ENCODE results near the gene LEMD2. TPM values are rescaled to one million over a fixed set of nuclear protein-coding genes. Genes with fewer than 3 reads are reported as not detected.

LEMD2 gene
- total RNA-seq, 1 experiment from 2014 or later: 65.9 TPM

- intact Hi-C loops (cut with micrococcal nuclease; ENCODE audit: unreplicated experiment): no loop called here
- H3K9me2 ChIP-seq (ENCODE audit: insufficient read depth): no peaks in the 10 kb centered on the region
- H3K27ac ChIP-seq: no peak overlapping the region
- peaks cover 9% of the 10 kb centered on the region; the same call in 1 of the 2 replicates for H3F3A ChIP-seq (ENCODE audit: insufficient read depth, low read depth)
- no peak overlapping the region for H2AFZ ChIP-seq
- H3K4me3 ChIP-seq: no peak overlapping the region
- CTCF ChIA-PET: no interaction called here
- H4K20me1 ChIP-seq (ENCODE audit: insufficient read depth): no peaks in the 10 kb centered on the region
- DNase-seq: no peak
- no TSS peak for BruUV-seq (replicated peaks)
- TF ChIP-seq CTCF (conservative IDR thresholded peaks at IDR 0.05): no peak
- TF ChIP-seq EZH2 (IDR thresholded peaks at IDR 0.05; ENCODE audit: low read depth): no peak
- no peaks in the 10 kb centered on the region for H3K36me3 ChIP-seq (ENCODE audit: low read depth)
- H3K27me3 ChIP-seq (ENCODE audit: insufficient read depth, low read depth): no peaks in the 10 kb centered on the region
- POLR2A ChIA-PET (ENCODE audit: unreplicated experiment): no interaction called here
- no peaks in the 10 kb centered on the region for H3K9me3 ChIP-seq (ENCODE audit: insufficient read depth, low read depth)
- H3K79me2 ChIP-seq (ENCODE audit: low read depth): no peaks in the 10 kb centered on the region
- peaks cover 33% of the 10 kb centered on the region for H3K4me1 ChIP-seq (replicated peaks; ENCODE audit: insufficient read depth)
- no peak overlapping the region for H3K4me2 ChIP-seq
Measured at GRCh38 chr6:33723371-33724085, 65.4 kb downstream of the LEMD2 start.

GRCh38 chr6:33722103-33722623 is 66.8 kb downstream of the LEMD2 start:
- ChIA-PET CTCF (interaction anchor here (0.5 kb wide), 1 partner anchor 11 kb away, joined by 3 read pairs; no protein-coding TSS in a partner anchor), POLR2A (ENCODE audit: unreplicated experiment) (interaction anchor here (0.6 to 0.8 kb wide), 3 partner anchors 9 to 242 kb away, joined by 3 to 31 read pairs (median 5); no protein-coding TSS in a partner anchor)
- Histone ChIP-seq H3K9me3 (ENCODE audit: insufficient read depth, low read depth) (no peaks in the 10 kb centered on the region), H3K4me1 (replicated peaks; ENCODE audit: insufficient read depth) (peaks cover 47% of the 10 kb centered on the region), H2AFZ (no peak overlapping the region), H3K79me2 (ENCODE audit: low read depth) (no peaks in the 10 kb centered on the region), H3K4me2 (no peak overlapping the region), H3K9me2 (ENCODE audit: insufficient read depth) (no peaks in the 10 kb centered on the region), H3K4me3 (no peak overlapping the region), H3K27me3 (ENCODE audit: insufficient read depth, low read depth) (no peaks in the 10 kb centered on the region), H3K36me3 (ENCODE audit: low read depth) (no peaks in the 10 kb centered on the region), H3F3A (ENCODE audit: insufficient read depth, low read depth) (peaks cover 22% of the 10 kb centered on the region), H3K27ac (no peak overlapping the region), H4K20me1 (ENCODE audit: insufficient read depth) (no peaks in the 10 kb centered on the region)
- BruUV-seq (replicated peaks): no TSS peak
- DNase-seq: no peak
- TF ChIP-seq CTCF (conservative IDR thresholded peaks at IDR 0.05): no peak
- no peak for TF ChIP-seq EZH2 (IDR thresholded peaks at IDR 0.05; ENCODE audit: low read depth)
- intact Hi-C loops (cut with micrococcal nuclease; ENCODE audit: unreplicated experiment): no loop called here

GRCh38 chr6:33721508-33721907 is 67.4 kb downstream of the LEMD2 start:
- Histone ChIP-seq H3K9me2 (ENCODE audit: insufficient read depth) (no peaks in the 10 kb centered on the region), H3K4me2 (peak overlapping the region; percentile 42), H3K27ac (no peak overlapping the region), H3K4me3 (no peak overlapping the region), H4K20me1 (ENCODE audit: insufficient read depth) (no peaks in the 10 kb centered on the region), H2AFZ (no peak overlapping the region), H3K4me1 (replicated peaks; ENCODE audit: insufficient read depth) (peaks cover 54% of the 10 kb centered on the region), H3K36me3 (ENCODE audit: low read depth) (no peaks in the 10 kb centered on the region), H3K9me3 (ENCODE audit: insufficient read depth, low read depth) (no peaks in the 10 kb centered on the region), H3F3A (ENCODE audit: insufficient read depth, low read depth) (peaks cover 27% of the 10 kb centered on the region), H3K79me2 (ENCODE audit: low read depth) (no peaks in the 10 kb centered on the region), H3K27me3 (ENCODE audit: insufficient read depth, low read depth) (no peaks in the 10 kb centered on the region)
- ChIA-PET CTCF (no interaction called here), POLR2A (ENCODE audit: unreplicated experiment) (interaction anchor here (0.6 to 0.8 kb wide), 2 partner anchors 155 to 242 kb away, joined by 5 to 31 read pairs; no protein-coding TSS in a partner anchor)
- intact Hi-C loops (cut with micrococcal nuclease; ENCODE audit: unreplicated experiment): no loop called here
- BruUV-seq (replicated peaks): no TSS peak
- DNase-seq: no peak
- TF ChIP-seq CTCF (conservative IDR thresholded peaks at IDR 0.05): no peak
- no peak for TF ChIP-seq EZH2 (IDR thresholded peaks at IDR 0.05; ENCODE audit: low read depth)

Other genes starting within 250 kb of the LEMD2 start
- gene BAK1, start 208.9 kb downstream of the LEMD2 start, total RNA-seq (2021): 24.6 and 28.4 TPM in 2 replicates
- 78.3 and 86.9 TPM in 2 replicates for gene ITPR3, start 167.8 kb downstream of the LEMD2 start, total RNA-seq (2021)
- gene UQCC2, start 77.4 kb downstream of the LEMD2 start, total RNA-seq (2021): 71.2 and 72.9 TPM in 2 replicates
- gene IP6K3, start 42.2 kb downstream of the LEMD2 start, total RNA-seq (2021): not detected in 2 replicates
- gene MLN, start 14.9 kb upstream of the LEMD2 start, total RNA-seq (2021): not detected in 2 replicates

Measured in PC-9 (cell line).